Progenitor cell of endocrine pancreas (in vitro differentiated cells): ENCODE data around the gene DKK3. TPM values are rescaled to one million over a fixed set of nuclear protein-coding genes. Genes with fewer than 3 reads are reported as not detected.

Experiments used
- DNase-seq: peaks from one replicate; pipeline ENCODE4 v3.0.0; 2021; ENCODE audit warnings: low spot score; ENCODE audit not compliant: unreplicated experiment
- H3K27ac Mint-ChIP-seq: 2 replicates; pipeline ENCODE4 v1.8.0; 2021; ENCODE audit warnings: mild to moderate bottlenecking, moderate library complexity, mixed read lengths
- H3K27me3 Mint-ChIP-seq: 2 replicates; pipeline ENCODE4 v1.8.0; 2021; ENCODE audit warnings: mixed read lengths
- H3K36me3 Mint-ChIP-seq: 2 replicates; pipeline ENCODE4 v1.8.0; 2022; ENCODE audit warnings: mixed read lengths; ENCODE audit not compliant: insufficient read depth
- H3K4me1 Mint-ChIP-seq: 2 replicates; pipeline ENCODE4 v1.8.0; 2021; ENCODE audit warnings: low read depth, mixed read lengths
- H3K4me3 Mint-ChIP-seq: 2 replicates; pipeline ENCODE4 v1.8.0; 2021; ENCODE audit warnings: low read depth, mild to moderate bottlenecking, moderate library complexity, mixed read lengths
- H3K9me3 Mint-ChIP-seq: 2 replicates; pipeline ENCODE4 v1.8.0; 2021; ENCODE audit warnings: low read depth, mixed read lengths
- CTCF ChIP-seq: fragments of 200-600 bp; sonication (generic); IDR thresholded peaks from one replicate; pipeline ENCODE4 v1.5.0; 2021; ENCODE audit warnings: antibody characterized with exemption, mild to moderate bottlenecking; ENCODE audit not compliant: unreplicated experiment
- total RNA-seq: library from RNA; stranded (reverse); gene quantifications from 2 replicates; pipeline ENCODE4 v1.2.1, GENCODE V29; 2021

Gene DKK3
- total RNA-seq, 1 donor from 2014 or later, result 75.2 TPM

GRCh38 chr11:11993839-11994238 is 14.6 kb downstream of the DKK3 start:
- Mint-ChIP-seq H3K4me1 (peaks cover 23% of the 10 kb centered on the region), H3K27ac (no peak overlapping the region), H3K36me3 (peaks cover 28% of the 10 kb centered on the region), H3K4me3 (no peak overlapping the region), H3K9me3 (no peaks in the 10 kb centered on the region), H3K27me3 (no peaks in the 10 kb centered on the region)
- TF ChIP-seq CTCF, result no peak
- no peak for DNase-seq

GRCh38 chr11:11992257-11993212 is 15.9 kb downstream of the DKK3 start:
- Mint-ChIP-seq H3K27ac (no peak overlapping the region), H3K4me1 (peaks cover 29% of the 10 kb centered on the region), H3K36me3 (peaks cover 24% of the 10 kb centered on the region), H3K4me3 (no peak overlapping the region), H3K27me3 (no peaks in the 10 kb centered on the region), H3K9me3 (no peaks in the 10 kb centered on the region)
- TF ChIP-seq CTCF, result no peak
- DNase-seq, result no peak

- Mint-ChIP-seq H3K27me3 (no peaks in the 10 kb centered on the region), H3K4me1 (peaks cover 30% of the 10 kb centered on the region), H3K4me3 (no peak overlapping the region), H3K9me3 (no peaks in the 10 kb centered on the region), H3K36me3 (peaks cover 13% of the 10 kb centered on the region), H3K27ac (no peak overlapping the region)
- TF ChIP-seq CTCF, result no peak
- DNase-seq, result no peak
These were observed 18.4 kb downstream of the DKK3 start for GRCh38 chr11:11989774-11990744.

- no peak for DNase-seq
- H3K4me3 Mint-ChIP-seq, result no peak overlapping the region
- H3K27me3 Mint-ChIP-seq, result no peaks in the 10 kb centered on the region
- TF ChIP-seq CTCF, result peak; percentile 33
- no peak overlapping the region for H3K27ac Mint-ChIP-seq
- H3K9me3 Mint-ChIP-seq, result no peaks in the 10 kb centered on the region
- peaks cover 9% of the 10 kb centered on the region for H3K36me3 Mint-ChIP-seq
- H3K4me1 Mint-ChIP-seq, result peaks cover 27% of the 10 kb centered on the region
These were observed 19.7 kb downstream of the DKK3 start for GRCh38 chr11:11988681-11989261.
